Activated CD4-positive, alpha-beta T cell treated with anti-CD3 and anti-CD28 coated beads, Interleukin-2, amount 10 ng/mL, durations not matched to agents 7 days and 5 days (primary cell): ENCODE results near the gene TSPEAR. TPM values are rescaled to one million over a fixed set of nuclear protein-coding genes. Genes with fewer than 3 reads are reported as not detected.

Experiments used
- CTCF ChIA-PET: fragments of 350-600 bp; sonication (Branson Sonifier 250); formaldehyde crosslinking; loops from one replicate; lab custom pipeline; 2021; ENCODE audit warnings: antibody characterized with exemption; lab: Charles Lee
- POLR2A ChIA-PET: fragments of 350-600 bp; sonication (Branson Sonifier 250); formaldehyde crosslinking; loops from one replicate; lab custom pipeline; 2021; ENCODE audit warnings: antibody characterized with exemption; lab: Charles Lee
- DNase-seq: peaks from one replicate; pipeline ENCODE4 v3.0.0-alpha.2; 2020
- H3K27ac Mint-ChIP-seq: one replicate; pipeline ENCODE4 v1.8.0; 2021; ENCODE audit warnings: mild to moderate bottlenecking, moderate library complexity, mixed read lengths
- H3K27me3 Mint-ChIP-seq: one replicate; pipeline ENCODE4 v1.8.0; 2021; ENCODE audit warnings: mixed read lengths
- H3K36me3 Mint-ChIP-seq: one replicate; pipeline ENCODE4 v1.8.0; 2021; ENCODE audit warnings: low read depth, mixed read lengths
- H3K4me1 Mint-ChIP-seq: one replicate; pipeline ENCODE4 v1.8.0; 2021; ENCODE audit warnings: mixed read lengths
- H3K4me3 Mint-ChIP-seq: one replicate; pipeline ENCODE4 v1.8.0; 2021; ENCODE audit warnings: mild to moderate bottlenecking, moderate library complexity, mixed read lengths
- H3K9me3 Mint-ChIP-seq: one replicate; pipeline ENCODE4 v1.8.0; 2021; ENCODE audit warnings: mixed read lengths
- total RNA-seq, 2 experiments: library from RNA; stranded (reverse); gene quantifications; one replicate each; pipeline ENCODE4 v1.2.3, GENCODE V29; 2021

TSPEAR gene
- total RNA-seq, 2 experiments from 2014 or later, result not detected

DNA sequence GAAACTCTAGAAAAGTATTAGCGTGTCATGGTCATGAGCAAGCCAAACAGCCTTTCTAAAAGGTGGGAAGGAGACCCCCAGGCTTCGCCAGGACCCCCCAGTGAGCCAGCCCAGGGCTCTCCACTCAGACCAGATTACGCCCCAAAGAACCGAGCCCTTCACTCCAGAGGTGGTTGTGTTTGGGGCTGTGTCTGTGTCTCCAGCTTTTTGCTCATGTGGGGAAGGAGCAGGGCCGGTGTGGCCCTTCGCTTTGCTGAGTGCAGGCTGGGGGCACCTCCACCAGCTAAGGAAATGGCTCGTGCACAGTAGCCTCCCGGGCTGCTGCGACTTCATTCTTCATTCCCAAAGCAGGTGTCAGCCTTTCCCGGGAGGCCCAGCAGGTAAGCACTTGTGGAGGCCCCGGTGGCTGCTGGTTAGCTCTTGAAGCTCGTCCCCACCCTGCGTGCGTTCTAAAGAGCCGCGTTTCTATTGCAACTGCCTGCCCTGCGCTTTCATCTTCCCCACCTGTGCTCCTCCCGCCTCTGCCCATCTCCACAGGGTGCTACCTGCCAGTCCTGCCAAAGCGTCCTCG, 531 bp downstream of the TSPEAR start:
- POLR2A ChIA-PET, result no interaction called here

DNA sequence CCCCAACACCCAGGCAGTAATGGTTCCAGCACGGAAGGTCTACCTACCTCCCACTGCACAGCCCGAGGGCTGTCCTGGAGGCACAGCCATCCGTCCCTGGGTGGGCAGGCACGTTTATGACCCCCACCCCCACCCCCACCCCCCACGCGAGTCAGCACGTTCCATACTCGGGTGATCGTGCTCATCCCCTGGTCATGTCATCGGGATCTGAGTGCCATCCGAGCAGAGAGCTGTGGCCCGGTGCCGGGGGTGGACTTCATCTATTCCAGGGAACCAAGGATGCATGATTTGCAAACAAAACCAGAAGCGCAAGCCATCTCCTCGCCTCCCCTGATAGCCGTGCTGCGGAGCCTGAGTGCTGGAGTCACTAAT, 1.1 kb downstream of the TSPEAR start:
- ChIA-PET POLR2A (no interaction called here), CTCF (interaction anchor here (1.0 to 1.2 kb wide), 3 partner anchors 9 to 13 kb away, joined by 3 read pairs; no protein-coding TSS in a partner anchor)
- H3K36me3 Mint-ChIP-seq, result peaks cover 9% of the 10 kb centered on the region
- H3K27me3 Mint-ChIP-seq, result peaks cover 88% of the 10 kb centered on the region
- DNase-seq, result no peak
- H3K4me1 Mint-ChIP-seq, result peaks cover 15% of the 10 kb centered on the region
- H3K9me3 Mint-ChIP-seq, result peaks cover 7% of the 10 kb centered on the region
- H3K4me3 Mint-ChIP-seq, result no peak overlapping the region
- no peak overlapping the region for H3K27ac Mint-ChIP-seq

More for the DNA sequence above, 531 bp downstream of the TSPEAR start:
- H3K27me3 Mint-ChIP-seq, result peaks cover 89% of the 10 kb centered on the region
- H3K4me3 Mint-ChIP-seq, result no peak overlapping the region
- peaks cover 16% of the 10 kb centered on the region for H3K4me1 Mint-ChIP-seq
- H3K36me3 Mint-ChIP-seq, result peaks cover 6% of the 10 kb centered on the region
- CTCF ChIA-PET, result interaction anchor here (1.0 to 1.2 kb wide), 2 partner anchors 9 to 12 kb away, joined by 3 read pairs; no protein-coding TSS in a partner anchor
- no peak overlapping the region for H3K27ac Mint-ChIP-seq
- no peak for DNase-seq
- H3K9me3 Mint-ChIP-seq, result peaks cover 4% of the 10 kb centered on the region

DNA sequence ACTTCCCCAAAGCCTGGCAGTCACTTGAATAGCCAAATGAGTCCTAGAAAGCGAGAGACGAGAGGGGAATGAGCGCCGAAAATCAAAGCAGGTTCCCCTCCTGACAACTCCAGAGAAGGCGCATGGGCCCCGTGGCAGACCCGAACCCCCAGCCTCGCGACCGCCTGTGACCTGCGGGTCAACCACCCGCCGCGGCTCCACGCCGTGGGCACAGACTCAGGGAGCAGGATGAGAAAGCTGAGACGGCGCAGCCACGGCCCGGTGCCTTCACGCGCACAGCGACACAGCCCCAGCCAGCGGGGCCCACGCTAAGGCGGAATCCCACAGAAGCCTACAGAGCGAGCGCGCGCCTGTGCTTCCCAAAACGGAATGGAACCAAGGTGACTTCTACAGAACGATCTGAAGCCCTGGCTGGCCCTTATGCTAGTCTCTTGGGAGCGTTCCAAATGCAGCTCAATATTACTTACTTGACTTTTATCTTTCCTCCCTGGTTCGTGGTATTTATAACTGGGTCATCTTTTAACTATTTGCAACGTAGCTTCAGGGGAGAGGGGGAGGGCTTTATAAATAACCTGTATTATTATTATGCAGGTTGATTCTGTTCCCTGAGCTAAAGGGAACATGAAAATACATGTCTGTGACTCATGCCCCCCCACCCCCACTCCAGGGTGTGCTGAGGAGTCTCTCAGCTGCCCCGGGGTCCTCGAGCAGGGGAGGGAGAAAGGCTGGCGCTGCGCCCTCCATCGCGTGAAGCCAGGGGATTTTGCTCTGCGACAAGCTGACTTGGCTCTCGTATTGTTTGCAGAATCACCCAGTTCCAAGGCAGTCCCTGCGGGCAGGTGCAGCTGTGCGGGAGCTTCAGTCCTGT, 1.7 kb downstream of the TSPEAR start:
- CTCF ChIA-PET, result interaction anchor here (0.7 to 1.6 kb wide), 3 partner anchors 10 to 89 kb away, joined by 3 read pairs; no protein-coding TSS in a partner anchor
- Mint-ChIP-seq H3K9me3 (peaks cover 12% of the 10 kb centered on the region), H3K36me3 (peaks cover 15% of the 10 kb centered on the region), H3K27ac (peak overlapping the region; percentile 41), H3K4me1 (peaks cover 9% of the 10 kb centered on the region), H3K27me3 (peaks cover 89% of the 10 kb centered on the region), H3K4me3 (no peak overlapping the region)
- DNase-seq, result no peak
- POLR2A ChIA-PET, result no interaction called here

DNA sequence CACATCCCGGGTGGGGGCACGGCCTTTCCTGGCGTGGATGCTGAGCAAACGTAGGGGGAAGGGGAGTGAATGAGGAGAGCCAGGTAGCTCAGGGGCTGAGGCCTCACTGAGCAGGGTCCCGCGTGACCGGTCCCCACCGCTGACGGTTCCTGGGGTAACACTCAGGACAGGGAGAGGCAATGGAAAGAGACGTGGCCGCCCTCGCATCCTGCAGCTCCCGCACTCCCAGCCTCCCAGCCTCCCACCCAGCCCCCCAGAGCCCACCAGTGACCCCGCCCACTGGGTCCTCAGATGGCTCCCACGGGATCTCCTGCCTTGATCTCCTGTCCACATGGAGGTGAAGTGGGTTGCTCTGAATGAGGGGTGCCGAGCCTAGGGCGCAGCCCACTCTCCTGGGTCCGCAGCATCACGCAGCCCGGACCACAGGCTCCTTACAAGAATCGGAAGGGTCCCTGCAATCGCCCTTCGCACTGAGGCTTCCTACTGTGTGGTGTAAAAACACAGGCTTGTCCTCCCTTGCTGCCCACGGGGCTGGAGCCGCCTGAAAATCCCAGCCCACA, 2.4 kb downstream of the TSPEAR start:
- no peak for DNase-seq
- Mint-ChIP-seq H3K27ac (peak overlapping the region; percentile 41), H3K27me3 (peaks cover 89% of the 10 kb centered on the region), H3K4me3 (no peak overlapping the region), H3K36me3 (peaks cover 15% of the 10 kb centered on the region), H3K9me3 (peaks cover 12% of the 10 kb centered on the region), H3K4me1 (peaks cover 9% of the 10 kb centered on the region)
- ChIA-PET CTCF (interaction anchor here (0.7 to 1.6 kb wide), 2 partner anchors 84 to 90 kb away, joined by 3 read pairs; no protein-coding TSS in a partner anchor), POLR2A (no interaction called here)

DNA sequence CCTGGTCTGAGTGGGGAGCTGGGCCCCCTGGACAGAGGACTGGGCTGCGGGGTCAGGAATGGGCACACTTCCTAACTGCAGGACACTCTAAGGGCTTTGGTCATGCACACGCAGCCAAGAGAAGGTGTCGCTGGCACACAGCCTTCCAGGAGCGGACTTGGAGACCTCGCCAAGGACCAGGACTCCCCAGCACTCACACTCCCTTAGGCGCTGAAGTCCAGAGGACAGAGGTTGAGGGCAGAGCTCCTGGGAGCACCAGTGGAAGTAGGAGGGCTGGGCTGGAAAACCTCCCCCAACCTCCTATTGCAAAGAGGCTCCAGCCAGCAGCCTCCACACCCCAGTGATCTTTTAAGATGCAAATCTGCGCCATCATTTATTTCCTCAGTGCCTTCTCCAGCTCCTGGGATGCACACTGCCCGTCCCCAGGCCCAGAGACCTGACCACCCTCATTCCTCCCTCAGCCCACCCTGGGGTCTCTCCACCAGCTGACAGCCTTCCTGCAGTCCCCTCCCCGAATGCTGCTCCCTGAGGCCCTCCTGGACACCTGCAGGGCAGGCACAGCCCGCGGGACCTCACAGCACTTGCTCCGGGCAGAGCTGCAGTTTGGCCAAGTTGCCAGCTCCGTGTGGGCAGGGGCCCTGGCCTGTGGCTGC, 3.0 kb downstream of the TSPEAR start:
- Mint-ChIP-seq H3K36me3 (peaks cover 15% of the 10 kb centered on the region), H3K9me3 (peaks cover 12% of the 10 kb centered on the region), H3K4me3 (no peak overlapping the region), H3K27me3 (peaks cover 87% of the 10 kb centered on the region), H3K4me1 (peaks cover 9% of the 10 kb centered on the region), H3K27ac (no peak overlapping the region)
- CTCF ChIA-PET, result interaction anchor here (0.8 to 1.6 kb wide), 2 partner anchors 14 to 85 kb away, joined by 3 read pairs; no protein-coding TSS in a partner anchor
- POLR2A ChIA-PET, result no interaction called here
- no peak for DNase-seq

DNA sequence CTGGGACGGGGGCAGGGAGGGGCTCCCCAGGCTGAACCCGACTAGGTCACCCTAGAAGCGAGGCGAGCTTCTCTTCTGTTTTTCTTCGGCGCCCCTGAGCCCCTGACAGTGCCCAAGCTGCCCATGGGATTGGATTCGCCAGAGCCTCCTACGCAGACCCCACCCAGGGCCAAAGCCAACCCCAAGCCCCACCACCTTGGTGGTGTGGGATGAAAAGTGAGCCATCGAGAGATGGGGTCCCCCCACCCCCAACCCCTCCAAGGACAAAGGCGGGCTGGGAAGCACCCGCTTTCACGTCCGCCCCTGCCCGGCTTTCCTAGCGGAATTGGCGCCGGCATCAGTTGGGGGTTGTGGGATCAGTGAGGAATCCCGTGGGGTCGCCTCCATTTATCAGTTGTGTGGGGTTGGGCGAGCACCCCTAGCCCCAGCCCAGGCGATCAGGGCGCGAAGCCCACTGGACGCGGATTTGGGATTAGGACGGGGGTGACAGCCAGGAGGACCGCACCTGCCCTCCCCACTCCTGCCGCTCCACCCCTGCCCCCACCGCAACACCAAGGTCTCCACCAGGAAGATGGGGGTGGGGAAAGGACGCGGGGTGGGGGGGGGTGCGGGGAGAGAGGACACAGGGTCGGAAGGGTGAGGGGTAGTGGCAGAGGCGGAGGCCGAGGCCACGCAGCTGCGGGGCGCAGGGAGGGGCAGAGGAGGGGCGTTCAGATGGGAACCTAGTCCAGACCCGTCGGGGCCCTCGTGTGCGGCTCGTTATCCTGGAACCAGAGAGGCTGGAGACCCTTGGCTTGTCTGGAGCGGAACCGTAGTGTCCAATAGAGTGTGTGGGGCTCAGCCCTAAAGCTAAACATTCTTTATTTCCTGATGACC, 4.4 kb downstream of the TSPEAR start:
- DNase-seq, result no peak
- peaks cover 9% of the 10 kb centered on the region for H3K4me1 Mint-ChIP-seq
- H3K4me3 Mint-ChIP-seq, result no peak overlapping the region
- POLR2A ChIA-PET, result no interaction called here
- peaks cover 12% of the 10 kb centered on the region for H3K9me3 Mint-ChIP-seq
- peak overlapping the region; percentile 41 for H3K27ac Mint-ChIP-seq
- H3K27me3 Mint-ChIP-seq, result peaks cover 84% of the 10 kb centered on the region
- H3K36me3 Mint-ChIP-seq, result peaks cover 15% of the 10 kb centered on the region
- CTCF ChIA-PET, result no interaction called here

DNA sequence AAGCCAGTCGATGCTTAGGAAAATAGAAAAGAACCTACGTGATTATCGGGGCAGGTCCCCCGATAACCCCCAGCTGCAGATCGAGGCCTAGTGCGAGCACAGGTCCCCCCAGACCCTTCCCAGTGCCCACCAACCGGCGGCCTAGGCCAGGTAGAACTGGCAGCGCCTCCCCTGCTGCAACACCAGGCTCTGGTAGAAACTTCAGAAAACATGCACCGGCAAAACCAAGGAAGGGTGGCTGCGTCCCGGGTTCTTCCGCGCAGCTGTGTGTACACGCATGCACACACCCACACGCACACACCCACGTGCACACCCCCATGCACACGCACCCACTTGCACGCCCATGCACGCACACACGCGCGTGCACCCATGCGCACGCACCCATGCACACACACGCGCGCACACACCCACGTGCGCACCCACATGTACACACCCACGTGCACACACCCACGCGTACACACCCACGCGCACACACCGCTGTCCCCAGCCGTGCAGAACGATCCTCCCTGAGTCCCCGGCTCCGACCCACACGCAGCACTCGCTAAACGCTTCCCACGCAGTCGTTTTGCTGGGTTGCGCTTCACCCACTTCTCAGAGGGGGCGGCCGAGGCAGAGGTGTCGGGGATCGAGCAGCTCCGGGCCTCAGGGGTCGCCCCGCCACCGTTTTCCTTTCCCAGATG, 5.2 kb downstream of the TSPEAR start:
- peak overlapping the region; percentile 41 for H3K27ac Mint-ChIP-seq
- POLR2A ChIA-PET, result no interaction called here
- H3K4me1 Mint-ChIP-seq, result peaks cover 6% of the 10 kb centered on the region
- H3K4me3 Mint-ChIP-seq, result no peak overlapping the region
- H3K9me3 Mint-ChIP-seq, result peaks cover 12% of the 10 kb centered on the region
- DNase-seq, result no peak
- CTCF ChIA-PET, result no interaction called here
- peaks cover 83% of the 10 kb centered on the region for H3K27me3 Mint-ChIP-seq
- H3K36me3 Mint-ChIP-seq, result peaks cover 15% of the 10 kb centered on the region

DNA sequence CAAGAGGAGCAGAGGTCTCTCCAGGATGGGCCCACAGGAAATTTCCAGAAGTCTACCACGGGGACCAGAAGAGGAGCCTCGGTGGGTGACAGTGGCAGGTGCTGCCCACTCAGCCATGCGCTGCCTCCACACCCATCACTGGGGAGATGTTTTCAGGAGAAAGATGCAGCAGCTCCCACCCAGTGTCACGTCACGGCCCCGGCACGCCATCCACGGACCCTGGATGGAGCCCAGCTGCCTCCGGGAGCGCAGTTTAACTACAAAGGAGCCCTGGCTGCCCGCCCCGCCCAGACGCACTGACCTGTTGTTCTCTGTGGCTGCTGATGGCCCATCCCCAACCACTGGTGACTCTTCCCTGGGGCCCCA, 6.8 kb downstream of the TSPEAR start:
- ChIA-PET CTCF (interaction anchor here (0.7 kb wide), 1 partner anchor 767 kb away, joined by 3 read pairs; no protein-coding TSS in a partner anchor), POLR2A (no interaction called here)
- H3K27ac Mint-ChIP-seq, result no peak overlapping the region
- no peak overlapping the region for H3K4me3 Mint-ChIP-seq
- H3K4me1 Mint-ChIP-seq, result peaks cover 3% of the 10 kb centered on the region
- DNase-seq, result no peak
- H3K9me3 Mint-ChIP-seq, result peaks cover 12% of the 10 kb centered on the region
- H3K36me3 Mint-ChIP-seq, result peaks cover 15% of the 10 kb centered on the region
- peaks cover 77% of the 10 kb centered on the region for H3K27me3 Mint-ChIP-seq

DNA sequence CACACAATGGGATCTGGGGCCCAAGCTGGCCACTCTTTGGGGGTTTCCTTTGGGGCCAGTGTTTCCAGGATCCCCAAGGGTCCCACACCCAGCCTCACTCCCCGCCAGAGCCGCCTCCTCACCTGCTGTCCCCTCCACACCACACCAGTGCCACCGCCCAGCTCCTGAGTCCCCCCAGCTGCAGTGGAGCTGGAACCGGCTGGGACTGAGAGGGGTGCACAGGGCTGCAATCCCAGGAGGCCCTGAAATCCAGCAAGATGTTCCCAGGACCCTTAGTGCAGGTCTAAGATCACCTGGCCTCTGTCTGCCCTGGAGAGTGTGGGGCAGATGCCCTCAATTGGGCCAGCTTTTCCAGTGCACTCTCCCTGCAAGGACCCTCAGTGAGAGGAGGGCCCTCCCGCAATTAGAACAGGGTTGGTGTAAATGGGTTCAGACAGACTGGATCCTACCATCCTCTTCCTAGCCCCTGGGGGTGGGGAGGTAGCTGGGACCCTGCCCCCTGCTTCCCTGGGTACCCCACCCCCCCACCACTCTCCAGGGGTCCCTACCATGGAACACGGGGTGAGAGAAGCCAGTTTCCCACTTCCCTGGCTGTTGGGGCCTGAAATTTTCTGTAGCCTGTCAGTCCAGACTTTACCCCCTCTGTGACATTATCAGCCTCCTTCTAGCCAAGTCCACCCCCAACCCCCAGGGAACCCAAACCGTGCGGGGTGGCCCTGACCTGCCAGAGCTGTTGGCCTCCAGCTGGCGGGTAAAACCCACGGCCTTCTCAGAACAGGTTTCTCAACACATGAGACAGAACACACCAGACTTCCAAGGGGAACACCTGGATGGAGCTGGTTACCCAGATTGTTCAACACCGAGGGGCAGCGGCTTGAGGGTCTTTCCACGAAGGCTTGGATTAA, 7.4 kb downstream of the TSPEAR start:
- peaks cover 74% of the 10 kb centered on the region for H3K27me3 Mint-ChIP-seq
- peaks cover 12% of the 10 kb centered on the region for H3K9me3 Mint-ChIP-seq
- no peaks in the 10 kb centered on the region for H3K4me1 Mint-ChIP-seq
- POLR2A ChIA-PET, result no interaction called here
- no peak for DNase-seq
- CTCF ChIA-PET, result interaction anchor here (0.7 kb wide), 1 partner anchor 766 kb away, joined by 3 read pairs; no protein-coding TSS in a partner anchor
- peaks cover 15% of the 10 kb centered on the region for H3K36me3 Mint-ChIP-seq
- no peak overlapping the region for H3K27ac Mint-ChIP-seq
- no peak overlapping the region for H3K4me3 Mint-ChIP-seq

DNA sequence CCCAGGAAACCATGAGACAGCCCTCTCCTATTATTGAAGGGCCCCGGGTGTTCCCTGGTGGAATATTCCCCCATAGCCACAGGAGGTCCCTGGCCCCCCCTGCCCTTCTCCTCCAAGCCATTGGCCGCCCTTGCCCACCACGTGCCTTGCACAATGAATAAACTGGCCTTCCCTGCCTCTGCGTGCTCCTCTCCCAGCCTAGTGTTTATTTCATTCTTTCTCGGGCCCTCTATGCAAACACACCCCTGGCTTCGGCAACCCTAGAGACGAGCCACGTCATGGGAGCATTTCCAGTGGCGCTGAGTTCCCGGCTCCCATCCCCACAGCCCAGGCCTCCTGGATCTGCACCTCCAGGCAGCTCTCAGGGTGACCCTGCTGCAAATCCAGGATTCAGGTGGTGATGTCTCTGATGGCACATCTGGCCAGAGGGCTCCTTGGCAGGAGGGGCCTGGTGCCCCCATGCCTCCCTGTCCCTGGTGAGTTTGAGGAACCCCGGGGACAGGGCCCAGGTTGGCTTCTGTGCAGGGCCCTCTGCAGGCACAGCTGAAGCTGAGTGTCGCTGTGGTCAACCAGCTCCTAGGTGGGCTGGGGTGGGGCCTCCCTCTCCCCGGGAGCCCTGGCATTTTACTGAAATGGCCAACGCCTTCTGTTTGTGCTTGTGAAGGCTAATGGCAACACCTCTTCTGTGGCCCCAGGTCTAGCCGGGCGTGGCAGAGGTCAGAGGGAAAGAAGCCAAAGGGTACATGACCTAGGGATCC, 8.2 kb downstream of the TSPEAR start:
- Mint-ChIP-seq H3K4me1 (no peaks in the 10 kb centered on the region), H3K9me3 (peaks cover 12% of the 10 kb centered on the region), H3K27me3 (peaks cover 75% of the 10 kb centered on the region), H3K4me3 (no peak overlapping the region), H3K27ac (peak overlapping the region; percentile 57), H3K36me3 (peaks cover 15% of the 10 kb centered on the region)
- CTCF ChIA-PET, result no interaction called here
- POLR2A ChIA-PET, result no interaction called here
- no peak for DNase-seq
